Activated CD4-positive, alpha-beta T cell treated with anti-CD3 and anti-CD28 coated beads for 48 hours (primary cell): ENCODE results near the gene PCNX4.

Experiments
- DNase-seq: peaks from one replicate; pipeline ENCODE4 v3.0.0-alpha.2; 2020

PCNX4 gene

DNA sequence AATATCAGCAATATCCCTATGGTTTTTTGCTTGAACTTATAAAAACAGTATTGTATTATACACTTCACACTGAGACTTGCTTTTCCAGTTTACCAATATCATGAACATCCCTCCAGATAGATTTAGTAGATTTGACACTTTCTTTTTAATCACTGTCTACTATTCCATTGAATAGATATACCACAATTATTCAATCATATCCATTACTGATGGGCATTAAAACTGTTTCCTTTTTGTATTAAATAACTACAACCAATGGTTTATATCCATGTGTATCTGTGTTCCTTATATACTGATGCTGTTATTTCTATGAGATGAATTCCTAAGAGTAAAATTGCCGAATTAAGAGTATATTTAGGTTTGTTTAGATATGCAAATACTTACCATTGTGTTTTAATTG lies 86.4 kb downstream of the PCNX4 start:
- DNase-seq: no peak

DNA sequence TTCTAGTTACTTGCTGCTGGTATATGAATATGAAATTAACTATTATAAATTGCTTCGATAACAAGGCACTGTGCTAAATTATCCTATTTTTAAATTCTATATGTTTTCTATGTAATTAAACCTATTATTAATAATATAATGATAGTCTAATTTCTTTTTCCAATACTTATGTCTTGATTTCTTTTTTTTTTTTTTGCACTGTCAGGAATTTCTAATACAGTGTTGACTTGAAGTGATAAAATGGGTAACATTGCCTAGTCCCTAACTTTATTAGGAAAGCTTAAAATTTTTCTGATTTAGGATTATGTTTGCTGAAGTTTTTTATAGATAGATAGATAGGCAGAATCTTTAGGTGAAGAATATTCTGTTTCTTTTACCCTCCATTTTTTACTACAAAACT lies 87.1 kb downstream of the PCNX4 start:
- DNase-seq: no peak

DNA sequence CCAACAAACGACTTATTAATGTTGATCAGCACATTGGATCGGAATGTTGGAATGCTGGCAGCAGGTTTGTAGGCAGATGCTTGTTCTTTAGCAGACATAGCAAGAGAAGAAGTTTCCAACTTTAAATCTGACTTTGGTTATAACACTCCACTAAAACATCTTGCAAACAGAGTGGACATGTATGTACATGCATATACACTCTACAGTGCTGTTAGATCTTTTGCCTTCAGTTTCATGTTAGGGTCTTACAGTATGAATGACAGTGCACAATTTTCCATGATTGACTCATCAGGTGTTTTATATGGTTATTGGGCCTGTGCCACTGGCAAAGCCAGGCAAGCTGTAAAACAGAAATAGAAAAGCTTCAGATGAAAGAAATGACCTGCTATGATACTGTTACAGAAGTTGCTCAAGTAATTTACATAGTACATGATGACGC lies 87.7 kb downstream of the PCNX4 start:
- no peak for DNase-seq

DNA sequence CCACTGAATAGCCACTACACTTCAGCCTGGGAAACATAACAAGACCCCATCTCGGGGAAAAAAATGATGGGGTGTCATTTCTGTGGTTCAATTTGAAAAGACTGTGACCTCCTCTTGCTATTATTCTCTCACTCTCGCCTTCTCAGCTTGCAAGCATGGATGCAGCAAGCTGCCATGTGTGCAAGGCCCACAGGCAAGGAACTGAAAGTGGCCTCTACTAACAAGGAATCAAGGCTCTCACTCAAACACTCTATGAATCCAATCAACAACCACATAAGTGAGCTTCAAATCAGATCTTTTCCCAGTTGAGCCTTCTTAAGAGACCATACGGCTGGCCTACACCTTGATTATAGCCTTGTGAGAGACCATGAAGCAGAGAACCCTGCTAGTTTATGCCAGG lies 91.4 kb downstream of the PCNX4 start:
- no peak for DNase-seq

DNA sequence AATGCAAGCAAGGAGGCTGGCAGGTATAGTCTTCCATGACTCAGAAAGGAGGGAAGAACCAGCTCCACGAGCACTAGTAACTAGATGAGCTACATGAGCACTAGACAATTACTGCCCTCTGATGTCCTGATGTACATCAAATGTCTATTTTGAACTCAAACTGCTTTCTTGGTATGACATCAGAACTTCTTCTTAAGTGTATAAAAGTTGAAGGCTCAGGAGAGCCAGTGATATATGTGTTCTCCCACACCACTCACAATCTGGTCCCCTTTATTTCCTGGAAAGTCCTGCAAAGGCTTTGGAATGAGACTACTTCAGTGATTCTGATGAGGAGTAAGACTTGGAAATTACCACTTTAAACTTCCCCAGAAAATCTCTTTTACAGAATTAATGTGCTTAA lies 92.0 kb downstream of the PCNX4 start:
- no peak for DNase-seq

DNA sequence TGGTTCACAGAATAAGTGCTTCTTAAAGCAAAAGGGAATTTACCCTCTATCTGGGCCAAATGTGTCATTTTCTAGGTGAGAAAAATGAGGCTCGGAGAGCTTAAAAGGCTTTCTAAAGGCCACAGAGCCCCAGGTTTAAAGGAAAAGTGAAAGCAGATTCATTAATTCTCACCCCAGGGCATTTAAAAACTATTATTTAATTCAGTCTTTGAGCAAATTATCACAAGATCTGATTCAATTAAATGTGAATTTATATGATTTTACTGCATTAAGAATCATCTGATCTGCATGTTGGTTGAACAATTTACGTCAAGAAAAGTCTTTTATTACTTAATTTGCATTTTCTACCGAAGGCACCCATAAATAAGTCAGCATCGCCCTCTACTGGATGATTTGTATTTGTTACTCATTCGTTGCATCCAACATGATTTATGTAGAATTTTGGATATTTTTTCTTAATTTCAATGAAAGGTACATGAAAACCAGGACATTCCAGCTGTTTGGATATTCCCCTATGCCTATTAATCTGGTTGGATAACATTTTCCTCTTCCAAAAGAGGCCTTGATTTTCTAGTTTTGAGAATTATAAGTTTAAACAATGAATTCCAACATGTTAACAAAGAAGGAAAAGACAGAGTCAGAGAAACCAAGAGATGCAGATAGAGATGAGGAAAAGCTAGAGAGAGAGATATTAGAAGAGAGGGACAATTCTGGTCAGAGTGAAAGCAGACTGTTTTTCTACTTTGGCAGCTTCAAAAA lies 92.6 kb downstream of the PCNX4 start:
- no peak for DNase-seq

DNA sequence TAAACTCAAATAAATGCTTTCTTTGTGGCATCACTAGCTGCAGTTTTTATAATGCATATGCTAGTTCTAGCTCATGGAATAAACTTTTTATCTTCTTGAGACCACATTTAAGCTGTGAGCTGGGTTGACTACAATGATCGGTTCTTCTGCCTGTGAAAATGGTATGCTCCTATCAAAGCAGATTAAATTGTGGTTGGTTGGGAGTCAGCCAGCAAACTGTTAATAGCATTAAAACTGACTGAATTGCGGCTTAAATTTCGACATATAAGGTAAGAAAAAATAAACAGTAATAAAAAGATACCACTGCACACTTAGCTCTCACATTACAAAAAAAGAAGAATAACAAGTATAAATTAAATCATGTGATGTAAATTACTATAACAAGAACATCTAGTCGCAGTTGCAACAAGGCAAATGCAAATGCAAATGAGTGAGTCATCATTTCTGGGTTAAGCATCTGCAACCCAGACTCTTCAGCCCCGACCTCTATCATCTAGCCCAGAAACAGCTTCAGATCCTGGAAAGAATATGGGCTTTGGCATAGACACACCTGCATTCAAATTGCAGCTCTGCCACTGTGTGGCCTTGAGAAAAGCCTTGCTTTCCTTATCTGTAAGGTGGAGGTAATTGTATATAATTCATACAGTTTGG lies 93.3 kb downstream of the PCNX4 start:
- DNase-seq: no peak

DNA sequence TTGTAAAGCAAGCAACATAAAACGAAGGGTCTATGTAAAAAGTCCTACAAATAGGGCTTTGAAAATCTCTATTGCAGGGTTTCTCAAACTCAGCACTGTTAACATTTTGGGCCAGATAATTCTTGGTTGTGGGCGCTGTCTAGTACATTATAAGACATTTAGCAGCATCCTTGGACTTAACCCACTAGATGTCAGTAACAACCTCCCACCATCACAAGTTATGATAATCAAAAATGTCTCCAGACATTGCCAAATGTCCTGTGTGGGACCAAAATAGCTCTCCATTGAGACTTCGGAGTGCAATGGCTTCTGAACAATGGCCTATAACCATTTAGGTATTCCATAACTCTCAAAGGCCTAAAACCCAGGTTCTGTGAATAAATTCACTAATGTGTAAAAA lies 96.4 kb downstream of the PCNX4 start:
- DNase-seq: no peak

DNA sequence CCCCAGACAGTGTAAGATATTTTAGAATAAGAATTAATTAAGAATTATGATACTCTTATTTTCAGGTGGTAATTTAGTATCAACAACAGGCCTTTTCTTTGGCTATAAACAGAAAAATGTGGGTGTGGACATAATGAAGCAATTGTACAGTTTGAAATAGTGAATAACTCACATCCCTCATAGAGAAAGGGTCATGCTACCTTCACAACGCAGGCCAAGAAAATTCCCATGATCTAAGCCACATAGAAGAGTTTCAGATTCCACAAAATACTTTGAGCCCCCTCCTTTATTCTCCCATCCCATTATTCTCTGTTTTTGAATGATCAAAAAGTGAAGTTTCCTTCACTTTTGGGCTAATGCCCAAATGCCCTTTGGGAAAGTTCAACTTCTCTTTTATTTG lies 97.0 kb downstream of the PCNX4 start:
- DNase-seq: no peak

DNA sequence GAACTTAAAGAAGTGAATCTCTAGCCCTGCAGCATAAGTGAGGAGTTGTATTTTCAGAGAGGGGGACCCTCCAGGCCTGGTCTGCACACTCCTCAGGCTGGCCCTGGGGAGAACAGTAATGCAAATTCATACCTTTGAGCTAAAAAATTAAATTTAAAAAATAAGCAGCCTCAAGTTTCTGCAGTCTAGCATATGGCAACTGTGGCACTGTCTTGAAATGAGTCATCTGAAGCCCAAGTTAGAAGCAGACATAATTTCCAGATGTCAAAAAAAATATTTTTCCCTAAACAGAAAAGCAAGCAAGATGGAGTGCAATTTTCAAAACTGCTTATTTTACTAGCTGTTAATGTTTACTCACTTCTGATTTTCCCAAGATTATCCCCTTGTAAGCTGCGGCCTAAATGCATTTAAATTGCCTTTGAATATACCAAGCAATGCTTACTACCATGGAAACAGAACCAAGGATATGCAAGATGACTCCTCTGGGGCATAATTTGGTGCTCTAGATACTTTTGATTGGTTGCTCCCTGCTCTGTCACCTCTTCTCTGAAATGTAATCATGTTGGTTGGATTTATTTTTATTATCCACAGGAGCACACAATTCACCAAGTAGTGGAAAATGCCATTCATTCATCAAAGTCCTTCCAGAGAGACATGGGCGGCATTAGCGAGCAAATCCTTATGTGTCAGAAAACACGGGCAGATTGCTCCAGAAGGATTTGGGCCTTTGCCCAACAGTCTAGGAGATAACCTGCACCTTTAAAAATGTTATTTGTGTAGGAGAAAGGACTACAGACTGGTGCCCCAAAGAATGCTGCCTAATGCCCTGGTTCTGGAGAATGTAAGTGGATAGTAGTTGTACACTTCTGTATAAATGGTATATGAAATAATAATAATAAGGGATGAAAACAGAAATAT lies 98.5 kb downstream of the PCNX4 start:
- no peak for DNase-seq

DNA sequence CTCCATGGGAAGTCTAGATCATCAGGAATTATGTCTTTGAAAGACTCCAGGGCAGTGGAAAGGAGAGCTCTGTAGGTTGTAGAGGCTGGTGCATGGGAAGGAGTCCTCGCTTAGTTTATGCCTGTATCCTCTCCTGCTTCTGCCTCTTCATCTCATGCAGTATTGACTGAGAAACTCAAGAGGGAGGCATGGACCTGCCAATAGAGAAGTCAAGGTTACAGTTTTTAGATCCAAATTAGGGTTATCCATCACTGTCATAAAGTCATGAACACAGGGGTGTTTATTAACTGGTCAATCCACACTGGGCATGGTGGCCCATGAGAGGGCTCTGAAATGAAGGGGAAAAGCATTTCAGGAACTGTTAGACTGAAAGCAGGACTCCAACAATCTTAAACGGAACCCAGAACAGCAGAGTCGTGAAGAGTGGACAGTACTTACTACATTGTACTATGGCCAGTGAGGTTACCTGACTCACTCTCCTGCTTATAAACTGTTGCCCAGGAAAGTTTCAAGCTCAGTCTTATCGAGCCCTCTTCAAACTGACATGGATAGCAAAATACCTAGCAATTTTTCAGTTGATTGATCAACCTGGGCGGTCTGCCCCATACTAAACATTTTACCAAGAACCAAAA lies 103.6 kb downstream of the PCNX4 start:
- no peak for DNase-seq

DNA sequence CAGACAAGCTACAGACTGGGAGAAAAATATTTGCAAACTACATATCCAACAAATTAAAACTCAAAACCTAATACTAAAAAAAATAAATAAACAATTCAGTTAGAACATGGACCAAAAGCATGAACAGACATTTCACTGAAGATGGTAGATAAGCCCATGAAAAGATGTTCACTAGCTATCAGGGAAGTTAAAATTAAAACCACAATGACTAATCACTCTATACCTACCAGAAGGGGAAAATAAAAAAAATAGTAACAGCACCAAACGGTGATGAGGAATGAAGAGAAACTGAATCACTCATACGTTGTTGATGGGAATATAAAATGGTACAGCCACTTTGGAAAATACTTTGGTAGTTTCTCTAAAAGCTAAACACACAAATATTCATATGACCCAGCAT lies 104.6 kb downstream of the PCNX4 start:
- no peak for DNase-seq

DNA sequence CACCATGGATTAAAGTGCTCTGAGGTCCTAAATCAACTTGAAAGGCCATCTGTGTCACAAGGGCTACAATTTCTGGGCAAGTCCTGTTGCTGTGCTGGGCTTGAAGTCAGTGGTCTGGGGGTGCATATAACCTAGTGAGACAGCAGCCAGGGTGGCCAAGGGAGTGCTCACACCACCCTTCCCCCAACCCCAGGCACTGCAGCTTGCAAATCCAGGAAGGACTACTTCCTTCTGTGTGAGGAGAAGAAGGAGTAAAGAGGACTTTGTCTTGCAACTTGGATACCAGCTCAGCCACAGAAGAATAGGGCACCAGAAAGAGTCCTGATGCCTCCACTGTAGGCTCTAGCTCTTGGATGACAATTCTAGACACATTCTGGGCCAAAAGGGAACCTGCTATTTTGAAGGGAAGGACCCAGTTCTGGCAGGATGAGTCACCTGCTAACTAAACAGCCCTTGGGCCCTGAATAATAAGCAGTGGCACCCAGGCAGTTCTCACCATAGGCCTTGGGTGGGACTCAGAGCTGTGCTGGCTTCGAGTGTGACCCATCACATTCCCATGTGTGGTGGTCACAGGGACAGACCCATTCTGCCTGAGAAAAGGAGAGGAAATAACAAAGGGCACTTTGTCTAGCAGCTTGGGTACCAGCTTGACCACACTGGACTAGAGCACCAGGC lies 106.0 kb downstream of the PCNX4 start:
- no peak for DNase-seq

DNA sequence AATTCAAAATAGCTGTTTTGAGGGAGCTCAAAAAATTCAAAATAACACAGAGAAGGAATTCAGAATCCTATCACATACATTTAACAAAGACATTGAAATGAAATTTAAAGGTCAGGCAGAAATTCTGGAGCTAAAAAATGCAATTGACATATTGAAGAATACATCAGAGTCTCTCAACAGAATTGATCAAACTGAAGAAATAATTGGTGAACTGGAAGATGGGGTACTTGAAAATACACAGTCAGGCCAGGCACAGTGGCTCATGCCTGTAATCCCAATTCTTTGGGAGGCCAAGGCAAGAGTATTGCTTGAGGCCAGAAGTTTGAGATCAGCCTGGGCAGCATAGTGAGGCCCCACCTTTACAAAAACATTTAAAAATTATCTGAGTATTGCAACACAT lies 107.6 kb downstream of the PCNX4 start:
- DNase-seq: no peak

DNA sequence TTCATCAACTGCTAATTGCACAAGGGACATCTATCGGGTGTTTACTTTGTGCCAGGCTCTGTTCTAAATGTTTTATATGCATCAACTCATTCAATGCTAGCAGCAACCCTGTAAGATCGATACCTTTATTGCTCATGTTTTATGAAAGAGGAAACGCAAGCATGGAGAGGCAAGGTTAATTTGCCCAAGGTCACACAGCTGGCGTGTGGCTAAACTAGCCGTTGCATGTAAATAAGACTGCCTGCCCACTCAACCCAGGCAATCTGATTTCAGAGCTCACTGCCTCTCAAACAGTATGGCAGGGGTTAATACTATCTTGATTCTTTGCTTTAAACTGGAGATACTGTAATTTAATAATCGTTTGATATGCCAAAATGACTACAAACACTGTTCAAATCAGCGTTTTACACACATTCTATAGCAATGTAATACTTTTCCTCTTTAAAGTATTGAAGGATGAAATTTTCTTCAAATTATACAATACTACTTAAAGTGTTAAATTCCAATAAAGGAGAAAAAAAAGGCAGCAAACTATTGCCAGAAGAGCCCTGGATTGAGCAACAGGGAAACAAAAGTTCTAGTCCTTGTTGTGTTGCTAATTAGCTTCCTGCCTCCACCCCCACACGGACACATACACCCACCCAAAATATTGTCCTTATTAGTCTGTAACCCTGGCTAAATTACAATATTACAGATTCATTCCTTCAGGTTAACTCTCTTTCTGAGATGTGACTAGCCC lies 112.5 kb downstream of the PCNX4 start:
- DNase-seq: no peak

DNA sequence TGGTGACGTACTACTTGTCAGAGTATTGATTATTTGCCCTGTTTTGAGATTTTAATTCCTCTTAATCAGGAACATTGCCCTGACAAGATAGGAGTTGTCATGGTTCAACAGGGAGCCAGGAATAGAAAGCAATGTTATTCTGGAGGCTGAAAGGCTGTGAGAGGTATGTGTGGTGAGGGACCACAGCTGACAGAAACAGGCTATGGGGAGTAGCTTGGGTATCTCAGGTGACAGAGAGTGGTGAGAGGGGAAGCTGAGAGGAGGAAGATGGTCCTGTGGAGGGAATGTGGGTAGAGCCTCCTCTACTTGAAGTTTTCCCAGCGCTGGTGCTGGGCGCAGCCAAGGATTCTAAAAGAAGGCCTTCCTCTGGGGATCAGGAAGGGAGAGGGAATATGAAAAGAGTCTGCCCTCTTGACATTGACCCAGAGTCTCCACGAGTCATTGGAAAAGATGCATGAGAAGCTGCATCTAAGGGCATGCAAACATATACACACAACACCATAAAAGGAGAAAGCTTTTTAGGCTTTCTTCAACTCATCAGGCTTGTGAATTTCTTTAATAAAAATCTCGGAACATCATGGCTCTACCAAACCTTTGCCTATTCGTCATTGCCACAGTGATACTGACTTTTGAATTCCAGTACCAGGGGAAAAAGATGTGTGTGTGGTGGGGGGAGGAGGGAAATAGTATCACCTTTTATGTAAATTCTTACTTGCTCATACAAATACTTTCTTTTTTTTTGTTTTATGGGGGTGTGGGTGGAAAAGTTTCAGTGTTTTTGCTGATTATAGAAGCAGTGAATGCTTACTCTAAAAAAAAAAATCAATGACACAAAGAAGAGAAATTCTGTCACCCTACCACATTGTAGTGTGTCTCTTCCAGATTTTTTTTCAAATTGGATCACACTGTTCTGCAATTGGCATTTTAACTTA lies 113.4 kb downstream of the PCNX4 start:
- DNase-seq: no peak

DNA sequence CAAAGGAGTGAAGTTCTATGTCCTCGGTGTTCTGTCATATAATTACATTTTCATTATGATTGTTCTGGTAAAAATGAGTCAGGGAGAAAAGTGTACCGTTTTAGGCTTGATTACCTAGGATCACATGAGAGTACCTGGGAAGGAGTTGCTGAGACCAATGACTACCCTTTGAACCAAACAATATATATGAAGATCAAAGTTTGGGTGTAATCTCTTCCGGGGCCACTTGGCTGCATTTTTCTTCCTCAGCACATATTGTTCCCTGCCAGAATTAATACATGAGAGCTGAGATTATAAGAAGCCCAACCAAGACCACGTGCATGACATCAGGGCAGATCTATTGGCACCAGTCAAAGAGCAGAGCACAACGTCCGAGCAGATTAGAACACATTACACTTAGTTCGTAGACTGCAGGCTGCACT lies 114.5 kb downstream of the PCNX4 start:
- DNase-seq: no peak

DNA sequence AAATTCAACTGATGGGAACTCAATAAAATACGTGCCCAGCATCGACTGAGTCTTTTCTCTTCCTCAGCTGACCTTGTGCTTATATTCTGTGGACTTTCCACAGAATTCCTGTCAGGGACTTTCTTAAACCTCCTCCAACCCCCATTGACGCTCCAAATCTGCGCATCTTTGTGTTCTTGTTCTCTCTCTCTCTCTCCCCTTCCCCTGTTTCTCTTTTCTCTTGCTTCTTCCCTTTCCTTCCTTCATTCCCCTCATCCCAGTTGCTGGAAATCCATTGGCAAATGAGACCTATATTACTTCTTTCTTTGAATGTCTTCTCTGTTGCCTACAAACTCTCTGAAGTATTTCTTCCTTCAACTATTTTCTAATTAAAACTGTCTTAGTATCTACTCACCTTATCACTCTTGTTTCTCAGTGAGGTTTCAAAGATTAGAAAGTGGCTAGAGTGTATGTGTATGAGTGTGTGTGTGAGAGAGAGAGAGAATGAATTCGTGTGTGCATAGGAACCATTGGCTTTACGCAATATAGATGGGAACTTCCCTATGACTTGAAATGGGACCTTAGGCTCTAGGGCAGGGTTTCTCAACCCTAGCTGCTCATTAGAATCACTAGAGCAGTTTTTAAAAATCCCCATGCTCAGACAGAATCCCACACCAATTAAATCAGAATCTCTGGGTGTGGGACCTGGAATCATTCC lies 115.3 kb downstream of the PCNX4 start:
- no peak for DNase-seq

DNA sequence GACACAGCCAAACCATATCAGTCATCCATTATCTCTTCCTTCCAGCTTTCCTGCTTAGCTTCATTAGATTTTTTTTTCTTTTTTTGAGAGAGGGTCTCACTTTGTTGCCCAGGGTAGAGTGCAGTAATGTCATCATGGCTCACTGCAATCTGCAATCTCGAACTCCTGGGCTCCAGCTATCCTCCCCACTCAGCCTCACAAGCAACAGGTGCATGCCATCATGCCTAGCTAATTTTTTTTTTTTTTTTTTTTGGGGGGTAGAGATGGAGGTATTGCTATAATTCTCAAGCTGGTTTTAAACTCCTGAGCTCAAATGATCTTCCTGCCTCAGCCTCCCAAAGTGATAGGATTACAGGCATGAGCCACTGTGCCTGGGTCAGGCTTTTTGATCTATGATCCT lies 119.0 kb downstream of the PCNX4 start:
- no peak for DNase-seq

DNA sequence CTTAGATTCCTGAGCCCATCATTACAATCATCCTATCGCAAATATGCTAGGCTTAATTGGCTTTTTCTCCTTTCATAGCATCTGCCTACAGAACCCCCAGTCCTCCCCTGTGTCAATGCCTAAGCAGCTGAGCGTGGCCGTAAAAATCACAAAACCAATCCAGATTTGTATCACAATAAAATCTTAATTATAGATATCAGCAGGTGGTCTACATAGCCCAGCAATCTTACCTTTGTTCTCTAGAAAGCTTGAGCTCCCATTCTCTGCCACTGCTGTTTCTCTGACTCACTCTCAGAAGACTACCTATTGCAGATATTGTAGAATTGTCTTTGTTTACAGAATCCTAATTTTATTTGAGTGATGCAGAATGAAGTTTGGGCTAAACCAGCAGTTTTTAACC lies 119.4 kb downstream of the PCNX4 start:
- no peak for DNase-seq
